Endothelial cell of umbilical vein (primary cell): ENCODE measurements around the gene B3GALT5. TPM values are rescaled to one million over a fixed set of nuclear protein-coding genes. Genes with fewer than 3 reads are reported as not detected.
A peak's percentile ranks its signal among the peaks of the same experiment; 100 is the strongest.

Source experiments
- BruUV-seq: library from RNA; stranded (reverse); fragments of 400-500 nt; replicated peaks from 2 replicates; lab custom pipeline; 2021; lab: Mats Ljungman, UMichigan
- CTCF ChIA-PET: fragments of 300-600, 350-600 bp; sonication (Branson Sonifier 250); formaldehyde crosslinking; loops from one replicate; lab custom pipeline; 2021; ENCODE audit warnings: antibody characterized with exemption, inconsistent platforms; lab: Charles Lee
- POLR2A ChIA-PET: fragments of 300-600, 350-600 bp; sonication (Branson Sonifier 250); formaldehyde crosslinking; loops from one replicate; lab custom pipeline; 2021; ENCODE audit warnings: antibody characterized with exemption, inconsistent platforms; lab: Charles Lee
- DNase-seq: peaks from one replicate; pipeline ENCODE4 v3.0.0-alpha.2; 2011; ENCODE audit warnings: low read depth, low spot score
- FAIRE-seq: peaks from 2 replicates; lab custom pipeline; 2011; peaks lifted over from hg19 to GRCh38; lab: Jason Lieb, UNC
- H2AFZ ChIP-seq: 2 replicates; pipeline ENCODE4 v1.6.0; 2012; ENCODE audit warnings: low read depth, low read length, control low read depth, inconsistent platforms
- H3K27ac ChIP-seq: 2 replicates; pipeline ENCODE4 v1.5.1; 2011; ENCODE audit warnings: low read depth, mild to moderate bottlenecking, control low read depth, low read length, moderate library complexity; ENCODE audit not compliant: insufficient read depth
- H3K27me3 ChIP-seq, 2 experiments: 2 replicates each; pipeline versions ENCODE4 v1.6.0 to v1.6.1; 2011; ENCODE audit warnings: low read length in 2 of 2, mixed read lengths in 1 of 2; ENCODE audit not compliant: control insufficient read depth in 2 of 2, insufficient read depth in 2 of 2
- H3K36me3 ChIP-seq, 2 experiments: 2 replicates in 1 of 2; 3 replicates in 1 of 2; pipeline ENCODE4 v1.5.1; 2011; ENCODE audit warnings: low read length in 2 of 2, mild to moderate bottlenecking in 1 of 2, moderate library complexity in 1 of 2; ENCODE audit not compliant: control insufficient read depth in 2 of 2, insufficient read depth in 2 of 2; ENCODE audit errors: extremely low read depth in 1 of 2
- H3K4me1 ChIP-seq: 3 replicates; pipeline ENCODE4 v1.5.1; 2011; ENCODE audit warnings: mild to moderate bottlenecking, low read length; ENCODE audit not compliant: control insufficient read depth, insufficient read depth; ENCODE audit errors: extremely low read depth
- H3K4me2 ChIP-seq: 2 replicates; pipeline ENCODE4 v1.6.1; 2011; ENCODE audit warnings: low read length, control low read depth, mixed read lengths; ENCODE audit not compliant: insufficient read depth
- H3K4me3 ChIP-seq, 3 experiments: fragments of 200-600 bp in 1 of 3; sonication (generic), shearing (Covaris generic) in 1 of 3; replicated peaks in 1 of 3; 2 replicates each; pipeline ENCODE4 v1.5.1; 2011 to 2016; ENCODE audit warnings: control low read depth in 3 of 3, low read length in 3 of 3, mild to moderate bottlenecking in 2 of 3, inconsistent platforms in 1 of 3, low read depth in 1 of 3, moderate library complexity in 1 of 3; ENCODE audit not compliant: insufficient read depth in 1 of 3
- H3K79me2 ChIP-seq: 2 replicates; pipeline ENCODE4 v1.6.0; 2012; ENCODE audit warnings: low read length, inconsistent platforms; ENCODE audit not compliant: control insufficient read depth, insufficient read depth
- H3K9ac ChIP-seq: replicated peaks from 2 replicates; pipeline ENCODE3; 2011; ENCODE audit warnings: low read length, control low read depth; ENCODE audit not compliant: insufficient read depth; ENCODE audit errors: extremely low read depth
- H3K9me1 ChIP-seq: replicated peaks from 3 replicates; pipeline ENCODE4 v1.6.0; 2011; ENCODE audit warnings: mild to moderate bottlenecking, low read length; ENCODE audit not compliant: control insufficient read depth, insufficient read depth; ENCODE audit errors: extremely low read depth
- H3K9me3 ChIP-seq: replicated peaks from 2 replicates; pipeline ENCODE4 v1.5.1; 2012; ENCODE audit warnings: low read length, inconsistent platforms; ENCODE audit not compliant: control insufficient read depth, insufficient read depth
- H4K20me1 ChIP-seq: replicated peaks from 2 replicates; pipeline ENCODE3; 2011; ENCODE audit warnings: mild to moderate bottlenecking, low read length; ENCODE audit not compliant: control insufficient read depth, insufficient read depth; ENCODE audit errors: extremely low read depth
- EZH2 ChIP-seq: IDR thresholded peaks from 2 replicates; pipeline ENCODE4 v1.6.1; 2012; ENCODE audit warnings: borderline replicate concordance, low read depth, mild to moderate bottlenecking, moderate library complexity, low read length, inconsistent platforms; ENCODE audit not compliant: severe bottlenecking
- FOS ChIP-seq: IDR thresholded peaks from 2 replicates; pipeline ENCODE4 v1.6.1; 2011; ENCODE audit warnings: mild to moderate bottlenecking, low read length, moderate library complexity, borderline replicate concordance; ENCODE audit not compliant: insufficient read depth
- GATA2 ChIP-seq: IDR thresholded peaks from 2 replicates; pipeline ENCODE4 v1.7.0; 2011; ENCODE audit warnings: low read depth, mild to moderate bottlenecking, moderate library complexity, mixed read lengths, low read length; ENCODE audit not compliant: insufficient read length, insufficient read depth
- JUN ChIP-seq: IDR thresholded peaks from 2 replicates; pipeline ENCODE4 v1.6.1; 2011; ENCODE audit warnings: borderline replicate concordance, low read depth; ENCODE audit not compliant: insufficient read length, insufficient read depth
- MYC ChIP-seq: IDR thresholded peaks from one replicate; pipeline ENCODE4 v1.6.1; 2011; ENCODE audit warnings: mild to moderate bottlenecking, low read depth, low read length
- POLR2A ChIP-seq: IDR thresholded peaks from 2 replicates; pipeline ENCODE4 v1.6.1; 2012; ENCODE audit warnings: low read depth, mild to moderate bottlenecking, control low read depth, low read length
- dilution Hi-C: fragments of 300-500 bp; cut with MboI; formaldehyde crosslinking; loops from one replicate; pipeline ENCODE4 v1.15.0; 2019; ENCODE audit warnings: low sequenced_read_pairs; ENCODE audit not compliant: extremely low pct_ligation_motif_present
- intact Hi-C: fragments of 100-400 bp; cut with micrococcal nuclease; formaldehyde crosslinking; loops from one replicate; pipeline ENCODE4 v1.10.0; 2022
- polyA plus RNA-seq, 4 experiments: library from polyadenylated mRNA; depleted of rRNA in 3 of 4; stranded (reverse) in 3 of 4; unstranded in 1 of 4; fragments of >200 nt; gene quantifications; 2 replicates each; pipeline versions ENCODE4 v1.2.1 to v1.2.3, GENCODE V29; 2011 to 2012; ENCODE audit warnings: missing spikeins in 1 of 4
- total RNA-seq: library from RNA; stranded (reverse); gene quantifications from 2 replicates; pipeline ENCODE4 v1.2.3, GENCODE V29; 2021

The B3GALT5 gene
- total and polyA plus RNA-seq, 2 donors (not counting 3 experiments of a cell fraction or from before 2014, with no cell fraction given) = 0.04 TPM; not detected in 1

DNA sequence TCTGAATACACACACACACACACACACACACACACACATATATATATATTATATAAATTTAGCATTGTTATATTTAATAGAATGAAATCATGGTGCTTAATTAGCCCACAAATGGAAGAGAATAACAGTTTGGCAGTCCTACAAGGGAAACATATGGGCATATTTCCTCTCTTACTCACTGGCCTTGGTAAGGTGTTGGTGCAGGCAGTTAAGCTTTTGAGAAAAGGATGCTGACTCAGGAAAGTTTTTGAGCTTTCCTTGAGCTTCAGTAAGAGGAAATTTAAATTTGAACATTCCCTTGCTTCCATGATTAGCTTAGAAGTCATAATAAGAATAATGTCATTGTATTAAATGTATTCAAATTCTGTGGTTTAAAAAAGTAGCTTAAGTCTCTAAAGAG lies 37.0 kb upstream of the B3GALT5 start:
- no peaks in the 10 kb centered on the region for H3K36me3 ChIP-seq
- no peak overlapping the region for H3K4me2 ChIP-seq
- no peaks in the 10 kb centered on the region for H3K9me1 ChIP-seq
- intact Hi-C loops = no loop called here
- H3K4me3 ChIP-seq = no peak overlapping the region
- no peaks in the 10 kb centered on the region for H3K27me3 ChIP-seq
- H3K4me1 ChIP-seq = no peaks in the 10 kb centered on the region
- no peaks in the 10 kb centered on the region for H3K79me2 ChIP-seq
- ChIA-PET POLR2A (no interaction called here), CTCF (no interaction called here)
- H2AFZ ChIP-seq = no peak overlapping the region
- H3K9me3 ChIP-seq = no peaks in the 10 kb centered on the region
- H4K20me1 ChIP-seq = no peaks in the 10 kb centered on the region
- no peak overlapping the region for H3K27ac ChIP-seq
- no TSS peak for BruUV-seq
- H3K9ac ChIP-seq = no peak overlapping the region
- TF ChIP-seq FOS (no peak), JUN (no peak), EZH2 (no peak), GATA2 (no peak)
- no peak for FAIRE-seq
- peak; percentile 3 for DNase-seq
- dilution Hi-C loops = no loop called here

- Histone ChIP-seq H3K27ac (no peak overlapping the region), H3K4me2 (no peak overlapping the region), H2AFZ (no peak overlapping the region), H3K9me1 (no peaks in the 10 kb centered on the region), H3K4me3 (no peak overlapping the region), H3K36me3 (no peaks in the 10 kb centered on the region), H4K20me1 (no peaks in the 10 kb centered on the region), H3K9me3 (no peaks in the 10 kb centered on the region), H3K27me3 (no peaks in the 10 kb centered on the region), H3K4me1 (no peaks in the 10 kb centered on the region), H3K9ac (no peak overlapping the region), H3K79me2 (no peaks in the 10 kb centered on the region)
- POLR2A ChIA-PET = no interaction called here
- intact Hi-C loops (no loop called here), dilution Hi-C loops (no loop called here)
- CTCF ChIA-PET = no interaction called here
- FAIRE-seq = no peak
- TF ChIP-seq FOS (no peak), GATA2 (no peak), EZH2 (no peak), POLR2A (no peak), JUN (no peak), MYC (no peak)
- no TSS peak for BruUV-seq
- DNase-seq = no peak
These were observed 36.1 kb upstream of the B3GALT5 start for GRCh38 chr21:39576518-39577128.
